Tibial artery (tissue), 4 donors: ENCODE results near the gene ADARB2.

ENCODE experiments used
- DNase-seq, 2 donors: peaks; one replicate each; pipeline ENCODE4 v3.0.0-alpha.2; 2019
- H3K27ac ChIP-seq, 2 donors: fragments of 200-600 bp; sonication (generic) in 1 of 2; 1 replicate in 1 of 2; 2 replicates in 1 of 2; pipeline ENCODE4 v1.5.1; 2018 to 2019; ENCODE audit warnings: mild to moderate bottlenecking in 1 of 2
- H3K27me3 ChIP-seq, 2 donors: fragments of 200-600 bp; sonication (generic) in 1 of 2; one replicate each; pipeline versions ENCODE4 v1.5.1 to v1.6.0; 2016 to 2019
- H3K36me3 ChIP-seq, 3 donors: fragments of 200-600 bp; sonication (generic) in 2 of 3; one replicate each; pipeline ENCODE4 v1.5.1; 2016 to 2019; ENCODE audit warnings: mild to moderate bottlenecking in 2 of 3
- H3K4me1 ChIP-seq, 4 donors: fragments of 200-600 bp; sonication (generic) in 2 of 4; 1 replicate in 3 of 4; 2 replicates in 1 of 4; pipeline ENCODE4 v1.5.1; 2016 to 2019
- H3K4me3 ChIP-seq, 2 donors: fragments of 200-600 bp; sonication (generic) in 1 of 2; 1 replicate in 1 of 2; 2 replicates in 1 of 2; pipeline ENCODE4 v1.5.1; 2018 to 2019; ENCODE audit warnings: mild to moderate bottlenecking in 2 of 2
- H3K9me3 ChIP-seq, 3 donors: fragments of 200-600 bp; sonication (generic) in 1 of 3; one replicate each; pipeline ENCODE4 v1.5.1; 2016 to 2019
- CTCF ChIP-seq, 2 experiments: fragments of 200-600 bp in 1 of 2; fragments of 450-650 bp in 1 of 2; IDR thresholded peaks; one replicate each; pipeline ENCODE4 v1.5.1; 2017 to 2019; ENCODE audit warnings: antibody characterized with exemption in 2 of 2, mild to moderate bottlenecking in 1 of 2, moderate library complexity in 1 of 2
- intact Hi-C: fragments of 100-400 bp; cut with DNase I; formaldehyde crosslinking; loops from one replicate; pipeline ENCODE4 v1.15.0; 2023; ENCODE audit warnings: low total_unique reads

Gene ADARB2

GRCh38 chr10:1577373-1577770 lies 160.0 kb downstream of the ADARB2 start:
- H3K4me3 ChIP-seq = no peak overlapping the region
- no peaks in the 10 kb centered on the region for H3K9me3 ChIP-seq
- H3K27me3 ChIP-seq = peaks cover 0 to 10% of the 10 kb centered on the region in 2 donors
- H3K27ac ChIP-seq = no peak overlapping the region
- no peaks in the 10 kb centered on the region for H3K4me1 ChIP-seq
- DNase-seq = peak; percentile 18 to 56
- intact Hi-C loops = no loop called here
- H3K36me3 ChIP-seq = no peaks in the 10 kb centered on the region
- TF ChIP-seq CTCF (IDR thresholded peaks at IDR 0.05) = no peak

GRCh38 chr10:1576467-1577372 lies 160.6 kb downstream of the ADARB2 start:
- H3K4me1 ChIP-seq = no peaks in the 10 kb centered on the region
- DNase-seq = peak; percentile 11 to 43
- no peak for TF ChIP-seq CTCF (IDR thresholded peaks at IDR 0.05)
- no peak overlapping the region for H3K4me3 ChIP-seq
- intact Hi-C loops = no loop called here
- no peaks in the 10 kb centered on the region for H3K9me3 ChIP-seq
- H3K27me3 ChIP-seq = peaks cover 0 to 10% of the 10 kb centered on the region in 2 donors
- H3K36me3 ChIP-seq = no peaks in the 10 kb centered on the region
- H3K27ac ChIP-seq = no peak overlapping the region

GRCh38 chr10:1575481-1576244 lies 161.7 kb downstream of the ADARB2 start:
- Histone ChIP-seq H3K27ac (no peak overlapping the region), H3K9me3 (no peaks in the 10 kb centered on the region), H3K27me3 (peaks cover 0 to 11% of the 10 kb centered on the region in 2 donors), H3K36me3 (no peaks in the 10 kb centered on the region), H3K4me3 (no peak overlapping the region), H3K4me1 (no peaks in the 10 kb centered on the region)
- peak; percentile 9 to 43 for DNase-seq
- intact Hi-C loops = no loop called here
- no peak for TF ChIP-seq CTCF (IDR thresholded peaks at IDR 0.05)

- peak in 1 of 2 donors; percentile 16 for DNase-seq
Measured at GRCh38 chr10:1574719-1575118, 162.6 kb downstream of the ADARB2 start.

GRCh38 chr10:1573981-1574380 lies 163.3 kb downstream of the ADARB2 start:
- H3K4me1 ChIP-seq = no peaks in the 10 kb centered on the region
- H3K27ac ChIP-seq = no peak overlapping the region
- H3K9me3 ChIP-seq = no peaks in the 10 kb centered on the region
- no peak overlapping the region for H3K4me3 ChIP-seq
- no peak for TF ChIP-seq CTCF (IDR thresholded peaks at IDR 0.05)
- DNase-seq = peak in 1 of 2 donors; percentile 32
- no peaks in the 10 kb centered on the region for H3K36me3 ChIP-seq
- intact Hi-C loops = no loop called here
- H3K27me3 ChIP-seq = peaks cover 0 to 16% of the 10 kb centered on the region in 2 donors

More at GRCh38 chr10:1574719-1575118, 162.6 kb downstream of the ADARB2 start:
- no peak for TF ChIP-seq CTCF (IDR thresholded peaks at IDR 0.05)
- H3K9me3 ChIP-seq = no peaks in the 10 kb centered on the region
- no peak overlapping the region for H3K27ac ChIP-seq
- H3K4me1 ChIP-seq = no peaks in the 10 kb centered on the region
- no peaks in the 10 kb centered on the region for H3K36me3 ChIP-seq
- no peak overlapping the region for H3K4me3 ChIP-seq
- intact Hi-C loops = no loop called here
- H3K27me3 ChIP-seq = peaks cover 0 to 16% of the 10 kb centered on the region in 2 donors
